DND-41 (cell line): ENCODE measurements around the gene TNFSF15.

Experiments used
- ATAC-seq: fragments of 200-7000 bp; cut with Tn5 transposase; 3 replicates; pipeline ENCODE4 v1.9.1; 2021; ENCODE audit warnings: low read depth; ENCODE audit not compliant: insufficient read depth
- DNase-seq: peaks from one replicate; pipeline ENCODE4 v3.0.0-alpha.2; 2020
- H2AFZ ChIP-seq: 2 replicates; pipeline ENCODE4 v1.6.0; 2012; ENCODE audit warnings: low read depth, low read length
- H3K27ac ChIP-seq: 2 replicates; pipeline ENCODE4 v1.5.1; 2012; ENCODE audit warnings: low read length, inconsistent platforms
- H3K27me3 ChIP-seq: fragments of 200-600 bp; sonication (generic); 2 replicates; pipeline ENCODE4 v1.6.0; 2012; ENCODE audit warnings: low read length, mild to moderate bottlenecking, inconsistent platforms; ENCODE audit not compliant: insufficient read depth, poor library complexity
- H3K36me3 ChIP-seq: 2 replicates; pipeline ENCODE4 v1.5.1; 2012; ENCODE audit warnings: low read length, inconsistent platforms; ENCODE audit not compliant: insufficient read depth
- H3K4me1 ChIP-seq: 2 replicates; pipeline ENCODE4 v1.5.1; 2012; ENCODE audit warnings: mild to moderate bottlenecking, low read length; ENCODE audit not compliant: insufficient read depth
- H3K4me2 ChIP-seq: 2 replicates; pipeline ENCODE4 v1.6.0; 2012; ENCODE audit warnings: mild to moderate bottlenecking, moderate library complexity, low read length, inconsistent platforms; ENCODE audit not compliant: insufficient read depth
- H3K4me3 ChIP-seq, 2 experiments: fragments of 200-600 bp in 1 of 2; shearing (Covaris generic) in 1 of 2; 2 replicates each; pipeline ENCODE4 v1.5.1; 2012 to 2016; ENCODE audit warnings: inconsistent platforms in 2 of 2, low read length in 2 of 2, mild to moderate bottlenecking in 2 of 2, low read depth in 1 of 2, moderate library complexity in 1 of 2
- H3K79me2 ChIP-seq: 2 replicates; pipeline ENCODE4 v1.6.0; 2012; ENCODE audit warnings: low read length, inconsistent platforms; ENCODE audit not compliant: insufficient read depth
- H3K9ac ChIP-seq: 2 replicates; pipeline ENCODE4 v1.6.0; 2012; ENCODE audit warnings: low read depth, mild to moderate bottlenecking, inconsistent platforms, low read length, moderate library complexity
- H3K9me3 ChIP-seq: 2 replicates; pipeline ENCODE4 v1.5.1; 2012; ENCODE audit warnings: low read length, moderate library complexity, mild to moderate bottlenecking, inconsistent platforms; ENCODE audit not compliant: insufficient read depth, severe bottlenecking
- H4K20me1 ChIP-seq: 2 replicates; pipeline ENCODE4 v1.6.0; 2012; ENCODE audit warnings: low read length; ENCODE audit not compliant: insufficient read depth
- EZH2 ChIP-seq: IDR thresholded peaks from 3 replicates; pipeline ENCODE4 v1.6.1; 2012; ENCODE audit warnings: borderline replicate concordance, low read depth, mild to moderate bottlenecking, moderate library complexity, low read length, inconsistent platforms; ENCODE audit not compliant: severe bottlenecking
- TF ChIP-seq, protein P1 (sequence below): IDR thresholded peaks from 2 replicates; pipeline ENCODE4 v1.5.1; 2012; ENCODE audit warnings: borderline replicate concordance, low read length, moderate library complexity, mild to moderate bottlenecking; ENCODE audit not compliant: poor library complexity, severe bottlenecking; ENCODE audit errors: extremely low read depth

Gene TNFSF15

DNA sequence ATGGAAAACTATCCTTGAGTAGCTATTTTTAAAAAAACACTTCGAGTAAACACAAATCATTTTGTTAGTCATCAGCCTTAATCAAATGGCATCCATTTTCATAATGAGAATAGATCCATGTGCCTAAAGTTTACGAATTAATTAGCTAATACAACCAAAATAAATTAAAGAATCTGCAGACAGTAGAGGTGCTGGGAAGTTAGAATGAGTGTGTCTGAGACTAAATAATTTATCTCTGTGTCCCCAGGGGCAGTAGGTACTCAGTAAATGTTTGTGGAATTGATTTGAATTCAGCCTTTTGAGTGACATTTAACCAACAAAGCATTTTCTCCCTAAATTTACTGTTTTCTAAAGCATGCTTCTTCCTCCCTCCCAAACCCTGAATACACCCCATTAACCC lies 18.6 kb downstream of the TNFSF15 start:
- no peaks in the 10 kb centered on the region for H3K9me3 ChIP-seq
- ATAC-seq = no peak
- H3K4me2 ChIP-seq = no peak overlapping the region

DNA sequence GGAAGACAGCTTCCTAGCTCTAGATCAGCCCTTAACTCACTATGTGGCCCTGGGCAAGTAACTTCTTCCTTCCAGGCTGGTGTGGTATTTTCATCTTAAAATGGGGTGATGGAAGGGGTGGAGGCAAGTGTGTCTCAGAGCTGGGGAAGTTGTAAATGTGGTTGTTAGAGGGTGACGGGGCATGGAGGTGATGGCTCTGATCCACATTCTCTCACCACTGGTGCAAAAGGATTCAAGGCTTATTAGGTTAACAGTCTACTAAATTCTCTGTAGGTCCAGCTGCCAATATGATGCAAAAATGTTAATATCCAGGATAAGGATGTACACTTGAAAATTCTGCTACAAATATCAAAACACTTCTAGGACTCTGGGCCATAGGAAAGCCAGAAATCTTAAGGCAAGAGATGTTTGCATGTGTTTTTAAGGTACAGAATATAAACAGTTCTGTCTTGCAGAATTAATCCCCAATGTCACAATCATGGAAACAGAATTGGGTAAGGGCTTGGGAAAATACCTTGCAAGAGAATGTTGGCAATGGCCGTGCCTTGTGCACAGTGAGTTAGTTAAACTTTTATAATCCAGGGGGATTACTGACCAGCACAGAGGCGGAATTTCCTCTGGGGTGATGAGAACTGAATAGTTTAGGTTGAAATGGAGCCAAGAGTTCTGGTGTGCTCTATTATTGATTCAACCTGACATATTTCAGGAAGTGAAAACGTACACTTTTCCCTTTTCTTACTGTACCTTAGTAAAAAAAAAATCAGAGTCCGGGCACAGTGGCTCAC lies 19.8 kb downstream of the TNFSF15 start:
- TF ChIP-seq, protein P1, sequence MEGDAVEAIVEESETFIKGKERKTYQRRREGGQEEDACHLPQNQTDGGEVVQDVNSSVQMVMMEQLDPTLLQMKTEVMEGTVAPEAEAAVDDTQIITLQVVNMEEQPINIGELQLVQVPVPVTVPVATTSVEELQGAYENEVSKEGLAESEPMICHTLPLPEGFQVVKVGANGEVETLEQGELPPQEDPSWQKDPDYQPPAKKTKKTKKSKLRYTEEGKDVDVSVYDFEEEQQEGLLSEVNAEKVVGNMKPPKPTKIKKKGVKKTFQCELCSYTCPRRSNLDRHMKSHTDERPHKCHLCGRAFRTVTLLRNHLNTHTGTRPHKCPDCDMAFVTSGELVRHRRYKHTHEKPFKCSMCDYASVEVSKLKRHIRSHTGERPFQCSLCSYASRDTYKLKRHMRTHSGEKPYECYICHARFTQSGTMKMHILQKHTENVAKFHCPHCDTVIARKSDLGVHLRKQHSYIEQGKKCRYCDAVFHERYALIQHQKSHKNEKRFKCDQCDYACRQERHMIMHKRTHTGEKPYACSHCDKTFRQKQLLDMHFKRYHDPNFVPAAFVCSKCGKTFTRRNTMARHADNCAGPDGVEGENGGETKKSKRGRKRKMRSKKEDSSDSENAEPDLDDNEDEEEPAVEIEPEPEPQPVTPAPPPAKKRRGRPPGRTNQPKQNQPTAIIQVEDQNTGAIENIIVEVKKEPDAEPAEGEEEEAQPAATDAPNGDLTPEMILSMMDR = no peak
- TF ChIP-seq EZH2 = no peak
- Histone ChIP-seq H3K27ac (no peak overlapping the region), H3K9me3 (no peaks in the 10 kb centered on the region), H3K4me2 (no peak overlapping the region), H4K20me1 (no peaks in the 10 kb centered on the region), H3K4me1 (no peaks in the 10 kb centered on the region), H2AFZ (no peak overlapping the region), H3K36me3 (no peaks in the 10 kb centered on the region), H3K4me3 (no peak overlapping the region), H3K9ac (no peak overlapping the region), H3K27me3 (no peaks in the 10 kb centered on the region), H3K79me2 (no peaks in the 10 kb centered on the region)
- no peak for ATAC-seq
- DNase-seq = no peak

More for the DNA sequence above, 18.6 kb downstream of the TNFSF15 start:
- Histone ChIP-seq H3K36me3 (no peaks in the 10 kb centered on the region), H3K4me1 (no peaks in the 10 kb centered on the region), H3K4me3 (no peak overlapping the region), H3K9ac (no peak overlapping the region), H3K79me2 (no peaks in the 10 kb centered on the region), H3K27ac (no peak overlapping the region), H3K27me3 (no peaks in the 10 kb centered on the region), H4K20me1 (no peaks in the 10 kb centered on the region), H2AFZ (no peak overlapping the region)
- TF ChIP-seq, protein P1 = no peak
- no peak for TF ChIP-seq EZH2
- no peak for DNase-seq

DNA sequence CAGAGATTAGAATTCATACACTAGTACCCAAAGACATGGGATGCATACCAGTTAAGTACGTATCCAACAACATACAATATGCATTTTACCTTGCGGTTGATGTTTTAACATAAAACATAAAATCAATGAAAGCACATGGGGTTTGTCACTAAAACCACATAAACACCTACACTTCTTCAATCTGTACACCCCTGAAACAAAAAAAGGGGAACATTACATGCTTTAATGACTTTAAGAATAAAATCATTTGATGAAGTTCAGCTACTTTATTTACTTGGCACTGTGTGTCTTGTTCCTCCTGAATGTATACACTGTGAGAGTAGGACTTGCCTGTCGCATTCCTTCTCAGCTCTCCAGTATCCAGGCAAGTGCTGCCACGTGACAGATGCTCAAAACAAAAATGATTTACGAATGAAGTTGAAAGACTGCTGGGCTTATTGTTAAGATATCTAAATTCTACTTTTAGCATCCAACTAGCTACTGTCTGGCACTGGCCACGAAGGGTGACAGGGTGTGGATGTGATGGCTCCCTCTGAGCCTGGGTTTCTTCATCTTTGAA lies 21.0 kb downstream of the TNFSF15 start:
- Histone ChIP-seq H3K27me3 (no peaks in the 10 kb centered on the region), H3K9me3 (no peaks in the 10 kb centered on the region), H3K4me1 (no peaks in the 10 kb centered on the region), H3K4me3 (no peak overlapping the region), H3K9ac (no peak overlapping the region), H4K20me1 (no peaks in the 10 kb centered on the region), H3K79me2 (no peaks in the 10 kb centered on the region), H3K27ac (no peak overlapping the region), H3K36me3 (no peaks in the 10 kb centered on the region), H2AFZ (no peak overlapping the region), H3K4me2 (no peak overlapping the region)
- no peak for TF ChIP-seq EZH2
- TF ChIP-seq, protein P1 = no peak
- ATAC-seq (no peak), DNase-seq (no peak)
